Upper lobe of right lung (tissue), 1 donor: ENCODE results near the gene CEMIP. TPM values are rescaled to one million over a fixed set of nuclear protein-coding genes. Genes with fewer than 3 reads are reported as not detected.
A peak's percentile ranks its signal among the peaks of the same experiment; 100 is the strongest.

ENCODE experiments used
- ATAC-seq: fragments of 200-7000 bp; cut with Tn5 transposase; one replicate; pipeline ENCODE4 v1.9.1; 2020; ENCODE audit warnings: mild to moderate bottlenecking, moderate library complexity
- DNase-seq: peaks from one replicate; pipeline ENCODE4 v3.0.0-alpha.2; 2020
- H3K27ac ChIP-seq: fragments of 200-600 bp; one replicate; pipeline ENCODE4 v1.8.0; 2022
- H3K27me3 ChIP-seq: fragments of 200-600 bp; one replicate; pipeline ENCODE4 v1.8.0; 2022; ENCODE audit warnings: mild to moderate bottlenecking
- H3K36me3 ChIP-seq: fragments of 200-600 bp; one replicate; pipeline ENCODE4 v1.8.0; 2022
- H3K4me1 ChIP-seq: fragments of 200-600 bp; one replicate; pipeline ENCODE4 v1.8.0; 2022
- H3K4me3 ChIP-seq: fragments of 200-600 bp; one replicate; pipeline ENCODE4 v1.8.0; 2022; ENCODE audit warnings: mild to moderate bottlenecking
- H3K9me3 ChIP-seq: fragments of 200-600 bp; one replicate; pipeline ENCODE4 v1.8.0; 2022
- CTCF ChIP-seq: fragments of 200-600 bp; IDR thresholded peaks from one replicate; pipeline ENCODE4 v1.8.0; 2022; ENCODE audit warnings: antibody characterized with exemption
- intact Hi-C: fragments of 100-400 bp; cut with DNase I; formaldehyde crosslinking; loops from one replicate; pipeline ENCODE4 v1.11.0; 2022
- total RNA-seq: library from RNA; stranded (reverse); fragmentation: NEBNext Ultra II Directional; extraction: Animal tissue kit (Norgen Biotek cat#: 25700); gene quantifications from one replicate; pipeline ENCODE4 v1.2.1, GENCODE V29; 2021
- donor health status: DM: no; HTN: yes; CAD: no; lungs with severe emphysema.

The CEMIP gene
- total RNA-seq, 1 donor from 2014 or later = 17.3 TPM

GRCh38 chr15:80931191-80931590 is 152.0 kb downstream of the CEMIP start:
- DNase-seq (no peak), ATAC-seq (no peak)
- no peak for TF ChIP-seq CTCF
- H3K4me1 ChIP-seq = no peaks in the 10 kb centered on the region
- H3K27me3 ChIP-seq = no peaks in the 10 kb centered on the region
- peaks cover 8% of the 10 kb centered on the region for H3K36me3 ChIP-seq
- no peak overlapping the region for H3K27ac ChIP-seq
- H3K9me3 ChIP-seq = no peaks in the 10 kb centered on the region
- intact Hi-C loops = no loop called here
- H3K4me3 ChIP-seq = no peak overlapping the region

GRCh38 chr15:80931721-80932512 is 152.7 kb downstream of the CEMIP start:
- Histone ChIP-seq H3K9me3 (no peaks in the 10 kb centered on the region), H3K4me3 (no peak overlapping the region), H3K27me3 (no peaks in the 10 kb centered on the region), H3K36me3 (peaks cover 8% of the 10 kb centered on the region), H3K27ac (no peak overlapping the region), H3K4me1 (no peaks in the 10 kb centered on the region)
- no peak for DNase-seq
- TF ChIP-seq CTCF = no peak
- ATAC-seq = no peak
- intact Hi-C loops = no loop called here

- Histone ChIP-seq H3K4me1 (no peaks in the 10 kb centered on the region), H3K36me3 (peaks cover 14% of the 10 kb centered on the region), H3K27me3 (no peaks in the 10 kb centered on the region), H3K27ac (no peak overlapping the region), H3K4me3 (no peak overlapping the region), H3K9me3 (no peaks in the 10 kb centered on the region)
- ATAC-seq (no peak), DNase-seq (no peak)
- no peak for TF ChIP-seq CTCF
- intact Hi-C loops = no loop called here
Measured at GRCh38 chr15:80932513-80932815, 153.3 kb downstream of the CEMIP start.

GRCh38 chr15:80932989-80933388 is 153.8 kb downstream of the CEMIP start:
- DNase-seq (no peak), ATAC-seq (peak; percentile 40)
- no peaks in the 10 kb centered on the region for H3K9me3 ChIP-seq
- no peak for TF ChIP-seq CTCF
- H3K27me3 ChIP-seq = no peaks in the 10 kb centered on the region
- H3K4me3 ChIP-seq = no peak overlapping the region
- no peaks in the 10 kb centered on the region for H3K4me1 ChIP-seq
- H3K27ac ChIP-seq = no peak overlapping the region
- H3K36me3 ChIP-seq = peaks cover 19% of the 10 kb centered on the region
- intact Hi-C loops = no loop called here

- Histone ChIP-seq H3K36me3 (peaks cover 31% of the 10 kb centered on the region), H3K27ac (no peak overlapping the region), H3K4me3 (no peak overlapping the region), H3K9me3 (no peaks in the 10 kb centered on the region), H3K4me1 (no peaks in the 10 kb centered on the region), H3K27me3 (no peaks in the 10 kb centered on the region)
- DNase-seq (no peak), ATAC-seq (no peak)
- intact Hi-C loops = no loop called here
- TF ChIP-seq CTCF = no peak
Measured at GRCh38 chr15:80934761-80935221, 155.6 kb downstream of the CEMIP start.
